ENCODE data around the gene SDHAF2.
"Not testable (repeated sequence)": the region's sequence is repeated elsewhere in the genome, so short reads cannot be mapped to it uniquely, and the experiment has no call there.

The SDHAF2 gene
- 3.4 to 10.7 (median 9.2) reads per million in 9 experiments for total RNA-seq

DNA sequence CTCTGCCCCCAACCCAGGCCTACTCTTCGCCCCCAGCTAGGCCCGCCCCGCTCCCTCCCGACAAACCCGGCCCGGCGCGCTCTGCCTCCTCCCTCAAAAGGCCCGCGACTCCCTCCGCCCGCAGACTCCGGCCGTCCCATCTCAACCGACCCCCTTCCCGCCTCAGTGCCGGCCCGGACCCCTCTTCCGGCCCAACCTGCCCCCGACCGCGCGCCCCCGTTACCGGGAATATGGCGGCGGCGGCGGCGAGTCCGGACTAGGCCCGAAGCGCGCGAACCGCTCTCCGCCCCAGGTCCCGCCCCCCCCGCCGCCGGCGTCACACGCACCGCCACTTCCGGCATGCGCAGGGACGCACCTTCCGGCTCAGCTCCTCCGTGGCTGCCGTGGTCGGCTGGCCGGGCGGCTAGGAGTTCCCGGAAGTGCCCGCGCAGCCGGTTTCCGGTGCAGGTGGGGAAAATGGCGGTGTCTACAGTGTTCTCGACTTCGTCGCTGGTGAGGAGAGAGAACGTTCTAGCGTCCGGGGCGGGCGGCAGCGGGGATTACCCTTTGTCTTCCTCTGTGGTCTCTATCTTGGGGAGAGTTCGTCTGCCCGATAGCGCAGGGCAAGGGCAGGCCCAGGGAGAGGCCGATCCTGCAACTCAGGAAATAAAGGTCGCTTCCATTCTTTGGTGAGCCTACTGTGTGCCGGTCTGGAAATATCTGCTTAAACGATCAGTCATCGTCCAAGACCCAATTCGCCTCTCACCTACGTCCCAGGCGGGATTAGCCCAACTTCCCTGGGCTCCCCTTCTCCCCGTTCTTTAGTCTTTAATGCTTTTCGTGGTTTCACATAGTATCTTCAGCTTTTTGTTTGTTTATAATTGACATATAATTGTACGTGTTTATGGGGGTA lies at the start of gene SDHAF2, which contains the start of gene CPSF7:
Gene SDHAF2 (plus strand): TSS at position 434 of the 892 bp plus-strand sequence. CDS start 23 bp downstream, at position 457.
Gene CPSF7 (minus strand): TSS at position 285 of the 892 bp plus-strand sequence. CDS start 740 bp downstream, outside the sequence.
- H3K4me3 Mint-ChIP-seq: peak within 1 kb of the TSS; percentile 96 to 97
- H3K27ac Mint-ChIP-seq: peak within 1 kb of the TSS; percentile 99 to 100
- peaks cover 54% of the 10 kb centered on the region for H3K36me3 Mint-ChIP-seq (ENCODE audit: insufficient read depth)
- peaks cover 38% of the 10 kb centered on the region in 2 donors for H3K4me1 Mint-ChIP-seq (ENCODE audit: low read depth in 2 of 2)
- no peaks in the 10 kb centered on the region for H3K9me3 Mint-ChIP-seq
- no peaks in the 10 kb centered on the region for H3K27me3 Mint-ChIP-seq
- ATAC-seq (replicated peaks) (peak; percentile 84), DNase-seq (peak; percentile 95 to 97 (median 95))

DNA sequence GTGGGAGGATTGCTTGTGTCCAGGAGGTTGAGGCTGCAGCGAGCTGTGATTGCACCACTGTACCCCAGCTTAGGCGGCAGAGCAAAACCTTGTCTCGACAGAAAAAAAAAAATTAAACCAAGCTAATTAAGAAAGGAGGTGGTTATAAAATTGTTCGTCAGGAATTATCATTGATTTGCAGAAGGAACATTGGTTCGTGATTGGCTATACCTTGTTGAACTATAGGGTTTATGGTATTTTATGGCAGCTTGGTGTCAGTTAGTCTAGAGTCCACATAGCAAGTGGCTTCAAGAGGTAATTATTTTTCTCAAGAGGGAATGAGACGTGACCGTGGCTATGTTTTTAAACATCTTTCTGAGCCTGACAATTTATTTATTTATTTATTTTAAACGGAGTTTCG lies 49.0 kb upstream of the SDHAF2 start:
- no peak overlapping the region for H3K27ac Mint-ChIP-seq
- H3K9me3 Mint-ChIP-seq: no peaks in the 10 kb centered on the region
- ATAC-seq (replicated peaks) (no peak), DNase-seq (no peak)
- no peaks in the 10 kb centered on the region for H3K36me3 Mint-ChIP-seq (ENCODE audit: insufficient read depth)
- H3K4me1 Mint-ChIP-seq (ENCODE audit: low read depth in 2 of 2): peaks cover 7% of the 10 kb centered on the region in 2 donors
- no peak overlapping the region for H3K4me3 Mint-ChIP-seq
- H3K27me3 Mint-ChIP-seq: no peaks in the 10 kb centered on the region

DNA sequence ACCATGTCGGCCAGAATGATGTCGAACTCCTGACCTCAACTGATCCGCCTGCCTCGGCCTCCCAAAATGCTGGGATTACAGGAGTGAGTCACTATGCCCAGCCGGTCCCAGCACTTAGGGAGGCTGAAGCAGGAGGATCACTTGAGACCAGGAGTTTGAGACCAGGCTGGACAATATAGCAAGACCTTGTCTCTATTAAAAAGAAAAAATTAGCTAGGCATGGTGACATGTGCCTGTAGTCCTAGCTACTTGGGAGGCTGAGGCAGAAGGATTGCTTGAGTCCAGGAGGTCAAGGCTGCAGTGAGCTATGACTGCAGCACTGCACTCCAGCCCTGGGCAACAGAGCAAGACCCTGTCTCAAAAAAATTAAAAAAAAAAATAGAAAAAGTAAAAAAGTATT lies 46.1 kb upstream of the SDHAF2 start:
- H3K27ac Mint-ChIP-seq: peak overlapping the region in 1 of 2 donors; percentile 8
- not testable (repeated sequence) for H3K4me3 Mint-ChIP-seq; DNase-seq; H3K27me3 Mint-ChIP-seq; H3K36me3 Mint-ChIP-seq (ENCODE audit: insufficient read depth); H3K4me1 Mint-ChIP-seq (ENCODE audit: low read depth in 2 of 2); H3K9me3 Mint-ChIP-seq; ATAC-seq (replicated peaks)

DNA sequence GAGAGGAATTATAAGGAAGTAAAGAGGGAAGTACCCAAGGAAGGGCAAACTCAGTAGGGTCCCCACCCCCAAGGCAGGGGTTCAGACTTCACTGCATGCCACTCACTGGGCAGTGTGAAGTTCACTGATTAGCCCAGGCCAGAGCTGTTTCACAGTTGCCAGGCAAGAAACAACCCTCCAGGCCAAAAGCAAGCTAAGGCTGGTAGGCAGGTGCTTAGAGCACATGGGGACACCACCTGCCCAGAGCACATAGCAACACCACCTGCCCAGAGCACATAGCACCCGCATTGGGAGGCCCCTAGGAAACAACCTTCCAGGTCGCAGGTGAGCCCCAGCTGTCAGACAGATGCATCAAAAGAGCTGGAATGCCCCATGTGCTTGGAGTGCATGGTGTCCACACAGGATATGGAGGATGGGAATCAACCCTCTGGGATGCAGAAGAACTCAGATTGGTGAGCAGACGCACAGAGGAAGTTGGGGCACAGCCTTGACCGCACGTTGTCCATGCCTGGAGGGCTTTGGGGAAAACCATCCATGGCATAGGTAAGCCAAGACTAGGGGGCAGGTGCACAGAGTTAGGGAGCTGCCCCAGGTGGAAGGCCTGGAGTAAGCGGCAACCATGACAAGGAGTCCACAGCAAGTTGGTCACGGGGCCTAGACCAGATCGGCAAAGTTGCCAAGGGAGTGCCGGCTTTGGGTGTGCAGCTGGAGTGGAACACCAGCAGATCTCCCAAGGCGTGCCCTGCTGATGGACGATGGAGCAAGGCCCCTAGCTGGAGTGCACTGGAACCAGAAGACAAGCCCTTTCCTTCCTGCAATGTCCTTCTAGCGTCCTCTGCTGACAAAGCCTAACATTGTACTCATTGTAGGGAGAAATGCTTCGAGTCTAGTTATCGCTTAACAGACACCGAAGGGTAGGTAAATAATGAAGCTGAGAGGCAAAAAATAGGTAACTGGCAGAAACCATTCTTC lies 45.4 kb upstream of the SDHAF2 start:
- H3K36me3 Mint-ChIP-seq (ENCODE audit: insufficient read depth): no peaks in the 10 kb centered on the region
- H3K9me3 Mint-ChIP-seq: no peaks in the 10 kb centered on the region
- peak overlapping the region in 1 of 2 donors; percentile 8 for H3K27ac Mint-ChIP-seq
- ATAC-seq (replicated peaks) (no peak), DNase-seq (no peak)
- H3K4me3 Mint-ChIP-seq: no peak overlapping the region
- no peaks in the 10 kb centered on the region for H3K27me3 Mint-ChIP-seq
- H3K4me1 Mint-ChIP-seq (ENCODE audit: low read depth in 2 of 2): peaks cover 7% of the 10 kb centered on the region in 2 donors

DNA sequence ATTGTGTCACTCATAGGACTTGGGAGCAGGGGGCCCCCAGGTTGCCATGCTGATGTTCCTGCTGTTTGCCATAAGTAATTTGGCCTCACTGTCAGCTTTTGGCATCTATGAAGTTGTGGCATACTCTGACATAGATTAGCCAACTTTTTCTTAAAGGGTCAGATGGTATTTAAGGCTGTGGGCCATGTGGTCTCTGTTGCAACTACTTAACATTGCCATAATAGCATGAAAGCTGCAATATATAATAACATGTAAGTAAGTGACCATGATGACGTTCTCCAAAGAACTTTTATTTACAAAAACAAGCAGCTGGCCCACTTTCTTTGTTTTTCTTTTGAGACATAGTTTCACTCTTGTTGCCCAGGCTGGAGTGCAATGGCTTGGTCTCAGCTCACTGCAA lies 39.8 kb upstream of the SDHAF2 start:
- H3K27ac Mint-ChIP-seq: no peak overlapping the region
- H3K9me3 Mint-ChIP-seq: no peaks in the 10 kb centered on the region
- H3K4me3 Mint-ChIP-seq: no peak overlapping the region
- peaks cover 20% of the 10 kb centered on the region for H3K36me3 Mint-ChIP-seq (ENCODE audit: insufficient read depth)
- no peak for DNase-seq
- peaks cover 25 to 26% of the 10 kb centered on the region in 2 donors for H3K4me1 Mint-ChIP-seq (ENCODE audit: low read depth in 2 of 2)
- ATAC-seq (replicated peaks): no peak
- H3K27me3 Mint-ChIP-seq: no peaks in the 10 kb centered on the region

DNA sequence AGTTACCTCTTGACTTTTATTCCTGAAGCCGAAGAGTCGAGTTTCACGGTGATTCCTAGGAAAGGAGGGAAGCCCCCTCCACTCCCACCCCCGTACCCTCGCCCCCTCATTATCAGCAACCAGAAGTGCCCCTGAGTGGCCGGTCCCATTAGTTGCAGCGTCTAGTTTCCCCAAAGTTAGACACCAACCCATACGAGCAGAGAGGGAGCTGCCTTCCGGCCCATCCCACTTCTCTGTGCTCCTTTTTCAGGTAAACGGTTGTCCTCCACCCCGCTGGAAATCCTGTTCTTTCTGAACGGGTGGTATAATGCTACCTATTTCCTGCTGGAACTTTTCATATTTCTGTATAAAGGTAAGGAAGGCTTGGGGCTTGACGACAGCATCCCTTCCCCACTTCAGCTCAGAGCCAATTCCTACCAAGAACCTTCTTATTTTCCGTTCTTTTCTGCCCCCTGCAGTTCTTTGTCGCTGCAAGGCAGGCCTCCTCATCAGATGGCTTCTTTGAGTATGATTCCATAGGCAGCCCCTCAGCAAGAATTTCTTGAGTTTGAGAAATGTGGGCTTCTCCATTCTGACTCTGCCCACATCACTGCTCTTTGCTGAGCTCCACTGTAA lies 36.8 kb upstream of the SDHAF2 start:
- H3K36me3 Mint-ChIP-seq (ENCODE audit: insufficient read depth): peaks cover 46% of the 10 kb centered on the region
- no peaks in the 10 kb centered on the region for H3K27me3 Mint-ChIP-seq
- peak overlapping the region; percentile 81 to 92 for H3K4me3 Mint-ChIP-seq
- ATAC-seq (replicated peaks) (no peak), DNase-seq (peak in 1 of 3 experiments; percentile 5)
- no peaks in the 10 kb centered on the region for H3K9me3 Mint-ChIP-seq
- H3K27ac Mint-ChIP-seq: peak overlapping the region; percentile 94
- peaks cover 19% of the 10 kb centered on the region in 2 donors for H3K4me1 Mint-ChIP-seq (ENCODE audit: low read depth in 2 of 2)

DNA sequence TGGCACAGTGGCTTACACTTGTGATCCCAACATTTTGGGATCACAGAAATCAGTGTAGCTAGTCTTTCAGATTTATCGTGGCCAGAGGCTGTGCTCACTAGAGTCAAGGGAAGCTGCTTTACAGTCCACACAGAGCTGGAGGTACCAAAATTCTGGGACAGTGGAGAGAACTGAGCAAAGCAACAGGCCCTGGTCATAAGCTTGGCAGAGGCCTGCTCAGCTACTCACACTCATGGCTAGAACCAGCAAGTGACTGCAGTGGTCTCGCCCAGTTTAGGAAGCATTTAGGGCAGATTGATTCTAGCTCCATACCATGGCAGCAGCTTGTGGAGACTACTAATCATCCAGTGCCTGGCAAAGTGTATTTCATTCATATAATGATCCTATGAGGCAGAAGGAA lies 28.8 kb upstream of the SDHAF2 start:
- no peak overlapping the region for H3K4me3 Mint-ChIP-seq
- no peaks in the 10 kb centered on the region for H3K9me3 Mint-ChIP-seq
- H3K36me3 Mint-ChIP-seq (ENCODE audit: insufficient read depth): peaks cover 52% of the 10 kb centered on the region
- H3K27ac Mint-ChIP-seq: peak overlapping the region; percentile 77 to 84
- no peak for ATAC-seq (replicated peaks)
- peaks cover 1 to 8% of the 10 kb centered on the region in 2 donors for H3K4me1 Mint-ChIP-seq (ENCODE audit: low read depth in 2 of 2)
- no peaks in the 10 kb centered on the region for H3K27me3 Mint-ChIP-seq
- no peak for DNase-seq

DNA sequence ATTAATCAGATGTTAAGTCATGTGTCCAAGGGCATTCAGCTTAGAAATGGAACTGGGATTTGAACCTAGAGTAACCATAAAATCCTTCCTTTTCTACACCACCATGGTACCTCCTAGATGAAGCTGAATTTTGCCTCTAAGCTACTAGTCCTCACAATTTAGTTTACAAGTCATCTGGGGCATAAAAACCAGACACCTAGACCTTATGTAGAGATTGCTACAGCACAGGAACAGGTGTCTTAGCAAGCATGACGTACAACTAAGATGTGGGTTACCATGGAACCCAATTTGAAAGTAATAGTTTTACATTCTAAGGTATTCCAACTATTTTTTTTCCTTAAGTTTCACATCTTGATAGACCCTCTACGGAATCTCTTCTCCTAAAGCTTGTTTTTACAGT lies 28.4 kb upstream of the SDHAF2 start:
- peak overlapping the region; percentile 71 to 77 for H3K27ac Mint-ChIP-seq
- no peaks in the 10 kb centered on the region for H3K9me3 Mint-ChIP-seq
- no peak overlapping the region for H3K4me3 Mint-ChIP-seq
- H3K36me3 Mint-ChIP-seq (ENCODE audit: insufficient read depth): peaks cover 51% of the 10 kb centered on the region
- no peaks in the 10 kb centered on the region for H3K27me3 Mint-ChIP-seq
- DNase-seq: no peak
- H3K4me1 Mint-ChIP-seq (ENCODE audit: low read depth in 2 of 2): peaks cover 1 to 8% of the 10 kb centered on the region in 2 donors
- no peak for ATAC-seq (replicated peaks)

DNA sequence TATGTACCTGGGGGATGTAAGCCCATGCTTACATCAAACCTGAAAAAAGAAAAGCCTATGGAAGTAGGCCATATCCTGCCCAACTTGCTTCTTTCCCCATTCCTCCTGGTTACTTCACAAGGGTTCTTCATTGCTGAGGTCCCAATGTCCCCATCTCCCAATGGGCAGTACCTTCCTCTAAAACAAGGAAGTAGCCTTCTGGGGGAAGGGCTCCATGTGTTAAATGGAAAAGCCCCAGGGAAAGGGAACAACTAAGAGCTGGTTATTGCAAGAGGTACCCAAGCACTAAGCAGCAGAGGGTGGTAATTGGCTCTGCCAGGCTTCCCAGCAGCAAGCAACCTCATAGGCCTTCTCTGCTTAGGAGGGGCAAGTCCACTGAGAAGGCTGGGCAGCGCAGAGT lies 26.3 kb upstream of the SDHAF2 start:
- ATAC-seq (replicated peaks) (no peak), DNase-seq (no peak)
- Mint-ChIP-seq H3K27ac (peak overlapping the region in 1 of 2 donors; percentile 23), H3K36me3 (ENCODE audit: insufficient read depth) (peaks cover 56% of the 10 kb centered on the region), H3K4me3 (no peak overlapping the region), H3K27me3 (no peaks in the 10 kb centered on the region), H3K4me1 (ENCODE audit: low read depth in 2 of 2) (peaks cover 3 to 8% of the 10 kb centered on the region in 2 donors), H3K9me3 (no peaks in the 10 kb centered on the region)

DNA sequence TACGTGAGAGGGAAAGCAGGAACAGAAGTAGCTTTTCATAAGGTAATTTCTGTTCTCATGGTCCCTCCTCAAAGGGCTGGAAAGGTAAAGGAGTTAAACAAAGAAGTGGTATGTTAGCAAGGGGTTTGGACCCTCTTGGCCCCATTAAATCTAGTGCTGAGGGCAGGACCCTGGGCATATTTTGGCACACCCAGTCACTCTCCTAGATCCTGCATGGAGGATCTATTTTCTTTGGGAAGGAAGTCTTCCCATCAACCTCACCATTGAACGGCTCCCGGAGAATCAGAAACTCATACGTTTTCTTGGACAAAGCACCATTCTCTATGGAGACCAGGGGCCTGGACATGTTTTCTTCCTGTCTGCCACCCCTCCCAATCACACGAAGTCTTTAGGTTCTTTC lies 25.8 kb upstream of the SDHAF2 start:
- no peak for ATAC-seq (replicated peaks)
- no peaks in the 10 kb centered on the region for H3K27me3 Mint-ChIP-seq
- peaks cover 58% of the 10 kb centered on the region for H3K36me3 Mint-ChIP-seq (ENCODE audit: insufficient read depth)
- H3K27ac Mint-ChIP-seq: peak overlapping the region in 1 of 2 donors; percentile 23
- H3K4me1 Mint-ChIP-seq (ENCODE audit: low read depth in 2 of 2): peaks cover 3 to 8% of the 10 kb centered on the region in 2 donors
- DNase-seq: no peak
- H3K4me3 Mint-ChIP-seq: no peak overlapping the region
- no peaks in the 10 kb centered on the region for H3K9me3 Mint-ChIP-seq

DNA sequence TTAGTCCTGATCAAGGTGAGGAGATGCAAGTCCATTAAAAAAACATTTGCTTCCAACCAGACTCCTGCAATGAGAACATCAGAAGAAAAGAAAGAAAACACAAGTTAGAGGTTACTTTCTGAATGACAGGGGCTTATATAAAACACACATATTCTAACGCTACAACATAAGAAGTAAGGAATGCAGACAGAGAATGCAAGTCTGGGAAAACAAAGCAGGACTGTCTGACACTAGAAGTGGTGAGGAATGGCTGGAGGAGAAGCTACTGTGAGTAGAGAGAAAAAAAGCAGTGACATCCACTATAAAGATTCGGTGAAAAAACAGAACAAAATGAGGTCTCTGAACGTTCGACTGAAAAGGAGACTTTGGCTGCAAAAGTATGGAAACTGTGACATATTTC lies 25.3 kb upstream of the SDHAF2 start:
- H3K27ac Mint-ChIP-seq: peak overlapping the region in 1 of 2 donors; percentile 21
- H3K4me1 Mint-ChIP-seq (ENCODE audit: low read depth in 2 of 2): peaks cover 3 to 8% of the 10 kb centered on the region in 2 donors
- peaks cover 58% of the 10 kb centered on the region for H3K36me3 Mint-ChIP-seq (ENCODE audit: insufficient read depth)
- H3K9me3 Mint-ChIP-seq: no peaks in the 10 kb centered on the region
- H3K4me3 Mint-ChIP-seq: no peak overlapping the region
- ATAC-seq (replicated peaks): no peak
- no peak for DNase-seq
- H3K27me3 Mint-ChIP-seq: no peaks in the 10 kb centered on the region

DNA sequence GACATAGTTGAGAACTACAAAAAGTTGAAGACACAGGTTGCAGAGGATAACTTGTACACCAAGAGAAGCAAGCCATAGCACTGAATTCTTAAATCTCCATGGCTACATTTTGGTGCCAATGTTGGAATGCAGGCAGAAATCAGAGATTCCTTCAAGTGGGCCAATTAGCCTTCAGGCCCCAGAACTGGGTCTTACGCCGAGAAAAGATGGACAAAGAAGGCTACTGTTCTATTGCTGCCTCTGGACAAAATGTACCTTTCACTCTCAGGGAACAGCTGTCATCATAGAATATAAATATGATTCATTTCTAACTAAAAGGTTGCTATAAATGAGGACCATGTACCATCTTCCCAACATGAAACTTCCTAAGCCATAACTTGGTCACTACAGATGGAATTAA lies 23.9 kb upstream of the SDHAF2 start:
- no peaks in the 10 kb centered on the region for H3K27me3 Mint-ChIP-seq
- H3K36me3 Mint-ChIP-seq (ENCODE audit: insufficient read depth): peaks cover 70% of the 10 kb centered on the region
- H3K27ac Mint-ChIP-seq: peak overlapping the region in 1 of 2 donors; percentile 29
- no peak for DNase-seq
- H3K4me1 Mint-ChIP-seq (ENCODE audit: low read depth in 2 of 2): peaks cover 3% of the 10 kb centered on the region in 2 donors
- no peak for ATAC-seq (replicated peaks)
- H3K9me3 Mint-ChIP-seq: no peaks in the 10 kb centered on the region
- no peak overlapping the region for H3K4me3 Mint-ChIP-seq

All from effector memory CD8-positive, alpha-beta T cell (primary cell).